Stimulated activated memory B cell treated with anti-CD40 and anti-IgM and Interleukin-4, amounts not matched to agents 10 μg/mL and 1 μg/mL and 100 μg/mL, for 72 hours (primary cell): ENCODE data around the gene SMC5.
"Not testable (repeated sequence)": the region's sequence is repeated elsewhere in the genome, so short reads cannot be mapped to it uniquely, and the experiment has no call there.

Source experiments
- ATAC-seq: fragments of 150-1000 bp; cut with Tn5 transposase; 2 replicates; pipeline ENCODE4 v1.10.0; 2021
- H3K27ac Mint-ChIP-seq: one replicate; pipeline ENCODE4 v1.8.0; 2022; ENCODE audit warnings: mild to moderate bottlenecking, mixed read lengths
- H3K27me3 Mint-ChIP-seq: one replicate; pipeline ENCODE4 v1.8.0; 2022; ENCODE audit warnings: mixed read lengths
- H3K36me3 Mint-ChIP-seq: one replicate; pipeline ENCODE4 v1.8.0; 2022; ENCODE audit warnings: mixed read lengths
- H3K4me1 Mint-ChIP-seq: one replicate; pipeline ENCODE4 v1.8.0; 2022; ENCODE audit warnings: mixed read lengths
- H3K4me3 Mint-ChIP-seq: one replicate; pipeline ENCODE4 v1.8.0; 2022; ENCODE audit warnings: mild to moderate bottlenecking, moderate library complexity, mixed read lengths
- H3K9me3 Mint-ChIP-seq: one replicate; pipeline ENCODE4 v1.8.0; 2022; ENCODE audit warnings: mixed read lengths

The SMC5 gene

DNA sequence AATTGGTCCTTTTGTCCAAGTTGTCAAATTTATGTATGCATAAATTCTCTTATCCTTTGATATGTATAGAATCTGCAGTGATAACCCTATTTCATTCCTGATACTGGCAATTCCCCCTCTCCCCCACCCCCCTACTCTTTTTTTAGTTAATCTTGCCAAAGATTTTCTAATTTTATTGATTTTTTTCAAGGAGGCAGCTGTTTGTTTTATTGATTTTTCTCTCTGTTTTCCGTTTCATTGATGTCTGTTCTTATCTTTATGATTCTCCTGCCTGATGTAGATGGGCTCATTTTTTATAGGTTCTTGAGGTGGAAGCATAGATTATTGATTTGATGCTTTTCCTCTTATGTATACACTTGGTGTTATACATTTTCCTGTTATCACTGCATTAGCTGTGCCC, 34.4 kb downstream of the SMC5 start:
- H3K9me3 Mint-ChIP-seq = no peaks in the 10 kb centered on the region
- no peak overlapping the region for H3K4me3 Mint-ChIP-seq
- no peak for ATAC-seq
- H3K27ac Mint-ChIP-seq = no peak overlapping the region
- peaks cover 9% of the 10 kb centered on the region for H3K4me1 Mint-ChIP-seq
- no peaks in the 10 kb centered on the region for H3K27me3 Mint-ChIP-seq
- H3K36me3 Mint-ChIP-seq = peaks cover 74% of the 10 kb centered on the region

DNA sequence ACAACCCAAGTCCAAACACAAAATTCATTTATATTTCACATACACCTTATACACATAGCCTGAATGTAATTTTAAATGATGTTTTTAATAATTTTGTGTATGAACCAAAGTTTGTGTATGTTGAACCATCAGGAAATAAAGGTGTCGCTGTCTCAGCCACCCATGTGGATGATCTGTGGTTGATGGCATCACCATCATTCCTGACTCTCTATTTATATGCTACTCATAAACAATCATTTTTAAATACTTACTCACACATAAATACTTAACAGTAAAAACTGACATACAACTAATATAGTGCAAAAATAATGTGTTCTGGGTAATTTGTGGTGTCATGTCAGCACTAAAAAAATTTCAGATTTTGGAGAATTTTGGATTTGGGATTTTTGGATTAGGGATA, 38.4 kb downstream of the SMC5 start:
- Mint-ChIP-seq H3K27ac (no peak overlapping the region), H3K27me3 (no peaks in the 10 kb centered on the region), H3K36me3 (peaks cover 82% of the 10 kb centered on the region), H3K4me3 (no peak overlapping the region), H3K4me1 (peaks cover 9% of the 10 kb centered on the region), H3K9me3 (no peaks in the 10 kb centered on the region)
- no peak for ATAC-seq

DNA sequence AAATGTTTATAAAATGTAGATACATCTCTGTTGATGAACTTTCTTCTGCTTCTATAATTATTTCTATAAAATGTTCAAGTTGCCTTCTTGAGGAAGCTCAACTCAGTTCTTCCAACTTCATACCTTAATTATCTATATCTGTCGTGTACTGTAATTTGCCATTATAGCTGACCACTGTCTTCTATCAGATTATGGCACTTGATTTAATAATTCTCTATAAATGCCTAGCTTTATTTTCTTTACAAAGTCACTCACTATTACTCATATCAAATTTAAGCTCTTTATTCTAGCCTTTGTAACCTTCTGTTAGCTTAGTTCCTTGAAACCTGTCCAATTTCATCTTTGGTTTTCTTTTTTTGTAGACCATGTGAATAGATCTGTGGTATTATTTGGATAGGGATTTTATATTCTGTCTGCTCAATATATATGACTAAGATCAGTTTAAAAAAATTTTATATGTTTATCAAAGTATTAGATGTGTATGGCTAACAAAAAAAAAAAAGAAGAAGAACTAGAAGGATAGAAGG, 39.5 kb downstream of the SMC5 start:
- H3K36me3 Mint-ChIP-seq = peaks cover 78% of the 10 kb centered on the region

DNA sequence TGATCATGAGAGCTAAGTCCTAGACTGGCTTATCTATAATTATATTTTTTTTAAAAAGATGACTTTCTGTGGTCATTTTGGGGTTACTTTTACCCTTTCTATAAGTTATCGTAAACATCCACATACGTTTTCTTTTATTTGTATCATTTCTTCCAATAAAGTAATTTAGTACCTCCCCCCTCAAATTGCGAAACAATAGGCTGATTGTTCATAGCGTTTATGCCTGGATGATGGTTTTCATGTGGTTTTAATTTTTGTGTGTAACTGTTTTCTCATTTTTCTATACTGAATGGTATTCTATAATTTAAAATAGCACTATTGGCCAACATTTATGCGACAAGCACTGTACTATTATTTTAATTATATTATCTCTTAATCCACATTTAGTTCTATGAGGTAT, 44.5 kb downstream of the SMC5 start:
- ATAC-seq = no peak
- no peak overlapping the region for H3K27ac Mint-ChIP-seq
- H3K9me3 Mint-ChIP-seq = no peaks in the 10 kb centered on the region
- no peak overlapping the region for H3K4me3 Mint-ChIP-seq
- no peaks in the 10 kb centered on the region for H3K4me1 Mint-ChIP-seq
- no peaks in the 10 kb centered on the region for H3K27me3 Mint-ChIP-seq
- peaks cover 81% of the 10 kb centered on the region for H3K36me3 Mint-ChIP-seq

More for the DNA sequence above, 39.5 kb downstream of the SMC5 start:
- no peak for ATAC-seq
- H3K27ac Mint-ChIP-seq = no peak overlapping the region
- H3K4me1 Mint-ChIP-seq = peaks cover 9% of the 10 kb centered on the region
- no peak overlapping the region for H3K4me3 Mint-ChIP-seq
- H3K9me3 Mint-ChIP-seq = no peaks in the 10 kb centered on the region
- no peaks in the 10 kb centered on the region for H3K27me3 Mint-ChIP-seq

DNA sequence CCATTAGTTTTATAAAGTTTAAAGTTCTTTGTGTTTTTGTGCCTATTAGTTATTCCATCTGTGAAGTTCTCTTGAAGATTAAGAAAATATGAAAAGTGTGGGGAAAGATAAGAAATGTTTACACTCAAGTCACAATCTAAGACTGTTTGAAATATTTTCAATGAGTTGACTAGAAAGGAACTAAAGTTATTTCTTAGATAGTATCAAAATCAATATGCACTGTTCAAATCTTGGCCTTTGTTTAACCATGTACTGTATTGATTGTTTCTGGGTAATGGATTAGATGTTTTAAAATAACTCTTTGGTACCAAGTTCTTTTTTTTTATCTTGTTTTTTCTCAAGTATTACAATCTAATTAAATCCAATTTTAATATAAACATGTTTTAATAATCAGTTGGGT, 46.0 kb downstream of the SMC5 start:
- Mint-ChIP-seq H3K9me3 (no peaks in the 10 kb centered on the region), H3K36me3 (peaks cover 81% of the 10 kb centered on the region), H3K4me1 (no peaks in the 10 kb centered on the region), H3K27me3 (no peaks in the 10 kb centered on the region), H3K4me3 (no peak overlapping the region), H3K27ac (no peak overlapping the region)
- ATAC-seq = no peak

DNA sequence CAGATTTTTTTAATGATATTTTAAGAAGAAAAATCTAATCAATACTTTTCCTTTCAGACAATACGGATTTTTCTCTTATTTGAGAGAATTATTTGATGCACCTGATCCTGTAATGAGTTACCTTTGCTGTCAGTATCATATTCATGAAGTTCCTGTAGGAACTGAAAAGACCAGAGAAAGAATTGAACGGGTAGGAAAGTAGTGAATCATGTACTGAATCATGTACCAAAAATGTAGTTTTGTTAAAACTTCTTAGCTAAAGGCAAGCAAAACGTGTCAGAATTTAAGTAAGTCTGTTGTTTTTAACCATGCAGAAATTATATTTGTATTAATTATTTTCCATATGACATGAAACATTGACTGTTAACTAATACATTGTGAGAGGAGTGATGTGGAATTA, 56.6 kb downstream of the SMC5 start:
- H3K4me3 Mint-ChIP-seq = no peak overlapping the region
- H3K27ac Mint-ChIP-seq = no peak overlapping the region
- ATAC-seq = no peak
- no peaks in the 10 kb centered on the region for H3K9me3 Mint-ChIP-seq
- no peaks in the 10 kb centered on the region for H3K27me3 Mint-ChIP-seq
- H3K36me3 Mint-ChIP-seq = peaks cover 55% of the 10 kb centered on the region
- H3K4me1 Mint-ChIP-seq = no peaks in the 10 kb centered on the region

DNA sequence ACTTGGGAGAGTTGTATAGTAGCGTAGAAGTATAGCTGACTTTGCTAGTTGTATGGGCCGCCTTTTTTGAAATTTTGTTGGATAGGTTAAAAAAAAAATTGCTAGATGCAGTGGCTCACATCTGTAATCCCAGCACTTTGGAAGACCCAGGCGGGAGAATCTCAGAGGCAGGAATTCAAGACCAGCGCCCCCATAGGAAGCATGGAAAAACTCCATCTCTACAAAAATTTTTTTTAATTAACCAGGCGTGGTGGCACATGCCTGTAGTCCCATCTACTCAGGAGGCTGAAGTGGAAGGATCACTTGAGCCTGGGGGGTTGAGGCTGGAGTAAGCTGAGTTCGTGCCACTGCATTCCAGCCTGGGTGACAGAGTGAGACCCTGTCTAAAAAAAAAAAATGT, 59.2 kb downstream of the SMC5 start:
- H3K27ac Mint-ChIP-seq = no peak overlapping the region
- H3K4me3 Mint-ChIP-seq = no peak overlapping the region
- H3K27me3 Mint-ChIP-seq = no peaks in the 10 kb centered on the region
- peaks cover 55% of the 10 kb centered on the region for H3K36me3 Mint-ChIP-seq
- no peaks in the 10 kb centered on the region for H3K9me3 Mint-ChIP-seq
- H3K4me1 Mint-ChIP-seq = no peaks in the 10 kb centered on the region
- ATAC-seq = no peak

DNA sequence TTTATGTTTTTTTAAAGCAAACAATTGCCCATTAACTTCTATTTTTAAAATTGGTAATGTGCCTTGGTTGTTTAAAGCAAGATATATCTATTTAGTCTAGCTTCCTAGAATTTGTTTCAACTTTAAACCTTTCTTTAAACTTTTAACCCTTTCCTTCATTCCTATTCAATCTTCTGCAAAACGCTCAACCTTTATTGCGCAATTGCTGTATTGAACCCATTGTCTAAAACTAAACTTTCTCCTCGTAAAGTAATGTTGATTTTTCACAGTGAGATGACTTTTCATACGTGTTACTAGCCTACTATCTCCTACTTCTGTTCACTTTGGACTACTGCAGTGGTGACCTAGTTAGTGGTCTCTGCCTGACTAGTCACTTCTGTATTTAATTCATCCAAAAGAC, 63.3 kb downstream of the SMC5 start:
- ATAC-seq = no peak
- H3K4me3 Mint-ChIP-seq = no peak overlapping the region
- no peaks in the 10 kb centered on the region for H3K27me3 Mint-ChIP-seq
- H3K9me3 Mint-ChIP-seq = peaks cover 2% of the 10 kb centered on the region
- no peak overlapping the region for H3K27ac Mint-ChIP-seq
- H3K4me1 Mint-ChIP-seq = no peaks in the 10 kb centered on the region
- H3K36me3 Mint-ChIP-seq = peaks cover 81% of the 10 kb centered on the region

DNA sequence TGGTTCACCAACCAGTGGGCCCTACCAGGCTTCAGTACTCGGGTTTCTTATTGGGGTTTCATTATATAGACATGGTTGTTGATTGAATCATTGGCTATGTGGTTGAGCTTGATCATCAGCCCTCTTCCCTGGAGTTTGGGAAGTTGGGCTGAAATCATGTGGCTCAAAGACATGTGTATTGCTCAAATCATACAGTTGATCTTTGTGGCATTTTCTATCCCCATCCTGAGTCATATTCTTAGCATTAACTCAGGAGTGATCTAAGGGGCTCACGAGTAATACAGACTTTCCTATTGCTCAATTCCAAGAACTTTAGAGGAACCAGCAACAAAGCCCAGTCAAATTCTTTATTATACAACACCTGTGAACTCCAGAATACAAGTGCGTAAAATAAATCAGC, 66.2 kb downstream of the SMC5 start:
- no peak overlapping the region for H3K27ac Mint-ChIP-seq
- H3K4me1 Mint-ChIP-seq = no peaks in the 10 kb centered on the region
- no peak for ATAC-seq
- no peaks in the 10 kb centered on the region for H3K27me3 Mint-ChIP-seq
- no peak overlapping the region for H3K4me3 Mint-ChIP-seq
- H3K36me3 Mint-ChIP-seq = peaks cover 93% of the 10 kb centered on the region
- peaks cover 12% of the 10 kb centered on the region for H3K9me3 Mint-ChIP-seq

DNA sequence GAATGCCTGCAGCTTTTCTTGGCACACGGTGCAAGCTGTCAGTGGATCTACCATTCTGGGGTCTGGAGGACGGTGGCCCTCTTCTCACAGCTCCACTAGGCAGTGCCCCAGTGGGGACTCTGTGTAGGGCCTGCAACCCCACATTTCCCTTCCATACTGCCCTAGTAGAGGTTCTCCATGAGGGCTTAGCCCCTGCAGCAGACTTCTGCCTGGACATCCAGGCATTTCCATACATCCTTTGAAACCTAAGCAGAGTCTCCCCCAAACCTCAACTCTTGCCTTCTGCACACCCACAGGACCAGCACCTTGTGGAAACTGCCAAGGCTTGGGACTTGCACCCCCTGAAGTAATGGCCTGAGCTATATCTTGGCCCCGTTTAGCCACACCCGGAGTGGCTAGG, 69.8 kb downstream of the SMC5 start:
- ATAC-seq, H3K4me3 Mint-ChIP-seq, H3K27me3 Mint-ChIP-seq, H3K27ac Mint-ChIP-seq, H3K4me1 Mint-ChIP-seq: not testable (repeated sequence)
- Mint-ChIP-seq H3K9me3 (peaks cover 12% of the 10 kb centered on the region), H3K36me3 (peaks cover 74% of the 10 kb centered on the region)

DNA sequence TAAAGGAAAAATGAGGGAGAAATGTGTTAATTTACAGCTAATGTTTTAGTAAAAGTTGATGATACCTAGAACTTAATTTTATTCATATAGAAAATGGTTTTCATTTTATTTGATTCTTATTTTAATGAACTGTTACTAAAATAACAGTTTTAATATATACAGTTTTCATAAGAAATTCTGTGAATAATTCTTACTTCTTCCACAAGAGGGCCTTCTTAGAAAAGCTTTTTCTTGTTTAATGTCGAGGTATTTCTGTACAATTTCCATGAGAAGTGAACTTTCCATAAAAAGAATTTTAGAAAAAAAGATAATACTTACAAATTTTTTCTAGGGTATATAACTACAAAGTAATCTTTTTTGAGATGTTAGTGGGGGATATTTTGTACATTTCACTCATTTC, 81.8 kb downstream of the SMC5 start:
- H3K4me1 Mint-ChIP-seq = no peaks in the 10 kb centered on the region
- H3K27ac Mint-ChIP-seq = no peak overlapping the region
- H3K4me3 Mint-ChIP-seq = no peak overlapping the region
- ATAC-seq = no peak
- no peaks in the 10 kb centered on the region for H3K9me3 Mint-ChIP-seq
- H3K36me3 Mint-ChIP-seq = peaks cover 37% of the 10 kb centered on the region
- no peaks in the 10 kb centered on the region for H3K27me3 Mint-ChIP-seq

DNA sequence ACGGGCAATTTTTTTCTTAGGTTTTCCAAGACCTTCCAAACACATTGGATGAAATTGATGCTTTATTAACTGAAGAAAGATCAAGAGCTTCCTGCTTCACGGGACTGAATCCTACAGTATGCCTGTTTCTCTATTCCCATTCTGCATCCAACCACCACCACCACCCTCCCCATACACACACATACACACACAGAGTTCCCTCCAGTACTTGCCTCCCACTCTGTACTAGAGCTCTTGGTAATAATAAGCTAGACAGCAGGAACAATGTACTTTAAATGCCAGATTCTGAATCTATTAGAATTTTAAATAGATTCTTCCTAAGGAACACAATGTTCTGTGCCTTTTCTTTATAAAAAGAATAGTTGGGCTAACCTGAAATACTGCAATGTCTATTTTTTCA, 88.3 kb downstream of the SMC5 start:
- Mint-ChIP-seq H3K36me3 (peaks cover 35% of the 10 kb centered on the region), H3K27me3 (no peaks in the 10 kb centered on the region), H3K9me3 (no peaks in the 10 kb centered on the region), H3K4me1 (no peaks in the 10 kb centered on the region), H3K4me3 (no peak overlapping the region), H3K27ac (no peak overlapping the region)
- ATAC-seq = no peak

DNA sequence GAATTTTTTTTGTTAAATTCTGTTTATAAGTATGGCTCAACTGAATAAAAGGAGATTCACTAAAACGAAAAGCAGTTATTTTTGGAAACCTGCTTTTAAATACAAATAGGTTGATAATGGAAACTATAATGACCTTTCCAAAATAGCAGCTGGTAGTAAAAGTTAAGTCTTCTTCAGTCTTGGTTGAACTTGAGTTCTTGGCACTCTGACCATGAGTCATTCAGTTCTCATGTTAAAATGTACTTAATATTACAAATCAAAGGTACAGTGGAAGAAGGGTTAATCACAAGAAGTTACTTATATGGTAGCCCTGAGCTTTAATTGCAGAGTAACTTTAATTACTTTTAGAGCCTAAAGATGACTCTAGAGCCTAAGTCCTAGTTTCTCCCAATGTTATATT, 93.6 kb downstream of the SMC5 start:
- Mint-ChIP-seq H3K27me3 (no peaks in the 10 kb centered on the region), H3K4me1 (no peaks in the 10 kb centered on the region), H3K4me3 (no peak overlapping the region), H3K36me3 (peaks cover 30% of the 10 kb centered on the region), H3K9me3 (no peaks in the 10 kb centered on the region), H3K27ac (no peak overlapping the region)
- no peak for ATAC-seq

DNA sequence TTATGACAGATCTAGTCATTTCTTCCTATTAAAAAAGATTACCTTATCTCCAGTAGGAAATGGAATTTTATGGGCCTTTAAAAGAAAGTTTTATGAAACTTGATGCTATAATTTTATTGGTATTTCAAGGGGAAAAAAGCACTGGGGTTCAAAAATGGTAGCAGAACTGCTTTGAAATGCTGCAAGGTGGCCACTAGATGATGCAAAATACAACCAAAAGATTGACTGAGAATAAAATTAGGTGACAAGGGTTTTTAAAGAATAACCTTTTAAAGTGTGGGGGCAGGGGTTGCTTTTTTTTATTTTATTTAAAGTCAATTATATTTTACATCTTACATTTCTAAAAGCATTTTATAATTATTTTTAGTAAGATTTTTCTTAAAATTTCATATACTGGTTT, 94.0 kb downstream of the SMC5 start:
- Mint-ChIP-seq H3K4me1 (no peaks in the 10 kb centered on the region), H3K36me3 (peaks cover 30% of the 10 kb centered on the region), H3K4me3 (no peak overlapping the region), H3K27ac (no peak overlapping the region), H3K27me3 (no peaks in the 10 kb centered on the region), H3K9me3 (no peaks in the 10 kb centered on the region)
- no peak for ATAC-seq

DNA sequence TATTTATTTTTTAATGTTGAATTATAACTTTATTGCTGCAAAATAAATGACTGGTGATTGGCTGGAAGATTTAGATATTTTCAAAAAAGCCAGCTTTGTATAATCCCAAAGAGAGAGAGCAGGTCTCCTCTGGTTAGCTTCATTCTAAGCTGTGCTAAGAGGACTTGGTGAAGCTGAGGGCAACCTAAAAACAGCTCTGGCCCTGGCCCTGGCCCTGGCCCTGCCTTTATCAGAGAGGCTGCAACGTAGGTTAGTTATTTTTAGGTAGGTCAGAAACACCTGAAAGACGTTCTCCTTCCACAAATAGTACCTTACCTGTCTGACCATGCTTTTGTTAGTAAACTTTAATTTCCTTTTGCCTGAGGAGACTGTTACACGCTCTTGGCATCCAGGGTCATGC, 97.0 kb downstream of the SMC5 start:
- peaks cover 37% of the 10 kb centered on the region for H3K36me3 Mint-ChIP-seq
- no peaks in the 10 kb centered on the region for H3K9me3 Mint-ChIP-seq
- no peak overlapping the region for H3K4me3 Mint-ChIP-seq
- no peaks in the 10 kb centered on the region for H3K27me3 Mint-ChIP-seq
- ATAC-seq = no peak
- no peaks in the 10 kb centered on the region for H3K4me1 Mint-ChIP-seq
- H3K27ac Mint-ChIP-seq = no peak overlapping the region

DNA sequence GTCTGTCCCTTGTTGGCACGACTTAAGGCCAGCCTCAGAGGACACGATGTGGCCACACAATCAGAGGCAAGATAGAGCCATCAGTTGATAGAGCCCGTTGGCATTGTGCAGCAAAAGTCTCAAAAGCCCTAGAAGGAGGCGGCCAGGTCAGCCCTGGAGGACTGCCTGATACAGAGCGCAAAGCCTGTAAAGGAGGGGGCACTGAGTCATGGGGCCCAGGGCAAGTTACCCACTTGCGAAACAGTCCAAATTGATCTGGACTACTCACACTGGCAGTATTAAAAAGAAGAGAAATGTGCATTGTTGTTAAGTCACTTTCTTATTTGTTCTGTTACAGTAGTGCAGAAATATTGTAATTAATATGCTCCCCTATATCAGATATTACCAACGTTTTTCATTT, 104.2 kb downstream of the SMC5 start:
- Mint-ChIP-seq H3K9me3 (no peaks in the 10 kb centered on the region), H3K36me3 (peaks cover 36% of the 10 kb centered on the region), H3K27ac (no peak overlapping the region), H3K4me3 (no peak overlapping the region), H3K4me1 (no peaks in the 10 kb centered on the region), H3K27me3 (no peaks in the 10 kb centered on the region)
- no peak for ATAC-seq

DNA sequence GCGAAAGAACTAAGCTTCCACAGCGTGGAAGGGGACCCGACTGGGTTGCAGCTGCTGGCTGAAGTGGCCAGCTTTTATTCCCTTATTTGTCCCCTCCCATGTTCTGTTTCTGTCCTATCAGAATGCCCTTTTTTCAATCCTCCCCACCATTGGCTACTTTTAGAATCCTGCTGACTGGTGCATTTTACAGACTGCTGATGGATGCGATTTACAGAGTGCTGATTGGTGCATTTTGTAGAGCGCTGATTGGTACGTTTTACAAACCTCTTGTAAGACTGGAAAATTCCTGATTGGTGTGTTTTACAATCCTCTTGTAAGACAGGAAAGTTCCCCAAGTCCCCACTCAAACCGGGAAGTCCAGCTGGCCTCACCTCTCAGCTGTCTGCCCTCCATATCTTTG, 105.0 kb downstream of the SMC5 start:
- H3K4me3 Mint-ChIP-seq = no peak overlapping the region
- H3K36me3 Mint-ChIP-seq = peaks cover 29% of the 10 kb centered on the region
- no peaks in the 10 kb centered on the region for H3K27me3 Mint-ChIP-seq
- H3K27ac Mint-ChIP-seq = no peak overlapping the region
- ATAC-seq = no peak
- H3K4me1 Mint-ChIP-seq = no peaks in the 10 kb centered on the region
- no peaks in the 10 kb centered on the region for H3K9me3 Mint-ChIP-seq
